ACC112 (cell line): ENCODE data around the gene PSMB7.

Experiments used
- H2AFZ ChIP-seq: fragments of 200-600 bp; sonication (generic); one replicate; pipeline ENCODE4 v1.6.0; 2017; ENCODE audit warnings: antibody characterized with exemption, low read length; ENCODE audit not compliant: unreplicated experiment
- H3K27ac ChIP-seq: fragments of 200-600 bp; sonication (generic); 2 replicates; pipeline ENCODE4 v1.5.1; 2014; ENCODE audit warnings: low read depth, mild to moderate bottlenecking, antibody characterized with exemption, low read length, moderate library complexity
- H3K27me3 ChIP-seq: fragments of 200-600 bp; sonication (generic); 2 replicates; pipeline ENCODE4 v1.6.1; 2014; ENCODE audit warnings: mild to moderate bottlenecking, antibody characterized with exemption, low read length, moderate library complexity, mixed read lengths; ENCODE audit not compliant: insufficient read depth
- H3K36me3 ChIP-seq: fragments of 200-600 bp; sonication (generic); 2 replicates; pipeline ENCODE4 v1.6.1; 2016; ENCODE audit warnings: mild to moderate bottlenecking, antibody characterized with exemption, low read length, moderate library complexity, mixed read lengths; ENCODE audit not compliant: insufficient read depth
- H3K4me1 ChIP-seq: fragments of 200-600 bp; sonication (generic); one replicate; pipeline ENCODE4 v1.6.1; 2016; ENCODE audit warnings: low read length, mixed read lengths; ENCODE audit not compliant: insufficient read depth, unreplicated experiment, control insufficient read depth
- H3K4me3 ChIP-seq: fragments of 200-600 bp; sonication (generic); 2 replicates; pipeline ENCODE4 v1.5.1; 2014; ENCODE audit warnings: mild to moderate bottlenecking, low read depth, low read length
- H3K79me2 ChIP-seq: fragments of 200-600 bp; sonication (generic); one replicate; pipeline ENCODE4 v1.6.0; 2016; ENCODE audit warnings: low read length; ENCODE audit not compliant: control insufficient read depth, unreplicated experiment, insufficient read depth

PSMB7 gene

DNA sequence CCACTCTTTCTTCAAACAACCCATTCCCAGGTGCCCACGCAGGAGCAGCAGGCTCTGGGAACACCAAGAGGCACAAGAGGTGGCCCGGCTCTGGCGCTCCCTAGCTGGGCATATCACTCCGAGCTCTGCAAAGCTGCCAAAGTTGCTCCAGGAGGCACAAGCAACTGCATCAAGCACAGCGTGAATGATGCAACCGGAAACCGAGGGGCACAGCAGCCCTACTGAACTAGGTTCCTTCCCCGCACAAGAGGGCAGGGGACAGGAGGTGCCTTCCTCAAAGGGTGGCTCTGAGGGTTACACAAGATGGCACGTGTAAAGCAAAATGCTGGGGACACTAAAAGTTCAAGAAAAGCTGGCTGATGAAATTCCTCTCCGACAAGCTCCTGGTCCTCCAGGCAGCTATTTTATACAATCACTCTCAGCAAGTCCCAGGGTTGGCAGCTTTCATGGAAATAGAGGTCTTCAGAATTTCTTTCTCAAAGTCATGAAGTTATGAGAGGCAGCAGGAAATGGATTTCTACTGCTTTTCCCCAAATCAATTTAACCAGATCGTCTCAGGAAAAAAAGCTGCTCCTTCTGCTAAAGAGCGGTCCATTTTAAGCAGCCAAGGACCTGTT, 22.9 kb downstream of the PSMB7 start:
- H3K27ac ChIP-seq: peak overlapping the region; percentile 82
- peaks cover 58% of the 10 kb centered on the region for H3K4me1 ChIP-seq
- H3K36me3 ChIP-seq: 0 out of 2 replicates have a peak, but pooled peaks cover 3% of the 10 kb centered on the region
- H3K79me2 ChIP-seq: peaks cover 87% of the 10 kb centered on the region
- H3K4me3 ChIP-seq: peak overlapping the region; percentile 44; the same call in 1 of the 2 replicates
- no peak overlapping the region for H2AFZ ChIP-seq
- H3K27me3 ChIP-seq: no peaks in the 10 kb centered on the region

DNA sequence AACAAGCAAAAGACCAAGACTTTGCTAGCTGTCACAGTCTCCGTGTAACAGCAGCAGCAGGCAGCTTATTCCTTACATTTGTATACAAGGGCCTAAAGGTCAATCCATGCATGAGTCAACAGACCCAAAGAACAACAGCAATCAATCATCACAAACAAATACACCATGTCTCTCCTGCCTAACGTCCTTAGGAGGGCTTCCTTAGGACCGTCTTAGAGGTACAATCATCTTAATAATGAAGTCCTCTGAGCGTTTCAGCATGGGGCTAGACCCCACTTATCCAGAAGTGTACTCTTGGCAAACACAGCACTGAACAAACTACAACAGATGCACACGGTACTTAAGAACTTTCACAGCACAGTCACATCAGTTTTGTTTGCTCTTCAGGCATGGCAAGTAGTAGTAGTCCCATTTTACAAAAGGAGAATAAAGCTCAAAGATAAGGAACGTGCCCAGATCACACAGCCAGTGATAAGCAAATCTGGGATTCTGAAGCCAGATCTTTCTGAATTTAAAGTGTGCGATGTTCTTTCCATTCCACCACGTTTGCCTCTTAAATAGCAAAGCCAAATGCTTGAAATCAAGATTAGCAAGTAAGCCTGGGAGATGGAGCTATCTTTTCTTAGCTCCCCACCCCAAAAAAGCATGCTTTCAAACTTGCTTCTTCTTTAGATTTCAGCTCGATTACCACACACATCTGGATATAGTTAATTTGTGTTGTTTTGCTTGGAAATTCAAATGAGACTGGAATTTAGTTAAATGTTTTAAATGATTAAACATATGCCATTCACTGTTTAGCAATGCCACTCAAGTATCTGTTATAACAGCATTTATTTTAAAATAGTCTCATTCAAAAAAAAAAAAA, 24.2 kb downstream of the PSMB7 start:
- Histone ChIP-seq H3K4me1 (peaks cover 68% of the 10 kb centered on the region), H3K4me3 (peak overlapping the region; percentile 49), H3K79me2 (peaks cover 87% of the 10 kb centered on the region), H3K27me3 (no peaks in the 10 kb centered on the region), H2AFZ (no peak overlapping the region), H3K36me3 (no peaks in the 10 kb centered on the region), H3K27ac (peak overlapping the region; percentile 82)

DNA sequence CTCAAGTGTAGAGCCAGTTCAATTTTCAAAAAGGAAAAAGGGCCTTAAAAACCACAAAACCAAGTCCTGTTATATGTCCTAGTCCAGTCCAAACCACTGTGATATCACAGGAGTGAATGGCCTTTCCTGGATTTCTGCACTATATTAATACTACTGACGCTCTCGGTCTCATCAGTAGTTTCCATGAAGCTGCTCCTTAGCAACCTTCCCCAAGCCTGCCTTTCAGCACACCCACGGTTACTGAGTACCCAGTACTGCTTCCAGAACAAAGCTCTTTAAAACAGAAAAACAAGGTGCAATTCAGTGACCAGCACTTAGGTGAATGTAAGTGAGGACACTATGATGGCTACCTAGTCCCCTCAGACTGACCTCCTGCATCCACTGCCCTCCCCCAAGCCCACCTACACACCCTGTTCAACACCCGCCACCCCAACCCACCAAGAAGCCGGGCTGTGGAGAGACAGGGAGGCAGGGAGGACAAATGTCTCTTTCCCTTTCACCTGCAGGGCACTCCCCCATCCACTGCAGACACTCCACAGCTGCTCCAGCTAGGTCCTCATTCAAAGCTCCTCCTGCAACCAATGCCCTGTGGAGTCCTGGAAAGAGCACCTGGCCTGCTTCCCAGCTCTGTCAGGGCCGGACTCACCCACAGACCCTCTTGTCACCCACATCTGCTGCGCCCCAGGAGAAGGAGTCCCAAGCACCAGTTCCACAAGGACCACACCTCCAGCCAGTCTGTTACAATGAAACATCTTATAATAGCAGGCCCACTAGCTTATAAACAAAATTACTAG, 25.9 kb downstream of the PSMB7 start:
- H3K79me2 ChIP-seq: peaks cover 88% of the 10 kb centered on the region
- no peak overlapping the region for H3K27ac ChIP-seq
- H3K4me1 ChIP-seq: peaks cover 64% of the 10 kb centered on the region
- H3K4me3 ChIP-seq: no peak overlapping the region
- no peaks in the 10 kb centered on the region for H3K27me3 ChIP-seq
- H3K36me3 ChIP-seq: peaks cover under 1% of the 10 kb centered on the region; the same call in 1 of the 2 replicates
- H2AFZ ChIP-seq: no peak overlapping the region

DNA sequence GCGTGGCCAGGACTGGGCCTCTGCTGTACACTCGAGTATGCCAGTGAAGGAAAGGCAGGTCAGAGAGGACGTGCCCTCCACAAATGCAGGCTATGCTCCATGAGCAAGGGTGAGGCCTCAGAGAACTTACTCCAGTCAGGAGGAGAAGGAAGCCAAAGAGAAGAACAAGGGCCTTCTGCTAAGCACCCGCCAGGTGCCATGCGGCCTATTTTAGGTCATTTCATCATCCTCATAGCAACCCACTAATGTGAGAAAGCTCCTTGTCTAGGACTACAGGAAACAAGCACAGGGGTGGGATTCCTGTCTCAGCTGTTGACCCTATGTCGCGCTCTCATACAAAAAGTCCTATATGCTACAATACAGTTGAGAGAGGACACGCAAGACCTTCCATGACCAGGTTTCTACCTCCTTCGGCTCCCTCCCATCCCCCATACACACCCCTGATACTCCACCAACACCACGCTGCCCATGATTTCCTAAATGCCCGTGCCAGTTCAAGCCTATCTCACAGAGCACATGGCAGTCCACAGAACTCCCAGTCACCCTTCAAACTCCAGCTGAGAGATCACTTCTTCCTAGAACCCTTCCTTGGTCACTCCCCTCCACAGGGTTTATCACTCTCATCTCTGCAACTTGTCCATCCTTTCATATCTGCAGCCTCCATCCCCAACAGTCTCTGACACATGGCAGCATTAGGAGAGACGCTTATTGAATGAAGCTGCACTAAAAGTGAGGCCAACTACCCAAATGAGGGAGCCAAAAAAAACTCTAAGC, 26.8 kb downstream of the PSMB7 start:
- no peak overlapping the region for H3K4me3 ChIP-seq
- peaks cover 55% of the 10 kb centered on the region for H3K4me1 ChIP-seq
- H3K79me2 ChIP-seq: peaks cover 88% of the 10 kb centered on the region
- H3K27me3 ChIP-seq: no peaks in the 10 kb centered on the region
- H3K36me3 ChIP-seq: peaks cover 10% of the 10 kb centered on the region; the same call in 1 of the 2 replicates
- no peak overlapping the region for H2AFZ ChIP-seq
- no peak overlapping the region for H3K27ac ChIP-seq

DNA sequence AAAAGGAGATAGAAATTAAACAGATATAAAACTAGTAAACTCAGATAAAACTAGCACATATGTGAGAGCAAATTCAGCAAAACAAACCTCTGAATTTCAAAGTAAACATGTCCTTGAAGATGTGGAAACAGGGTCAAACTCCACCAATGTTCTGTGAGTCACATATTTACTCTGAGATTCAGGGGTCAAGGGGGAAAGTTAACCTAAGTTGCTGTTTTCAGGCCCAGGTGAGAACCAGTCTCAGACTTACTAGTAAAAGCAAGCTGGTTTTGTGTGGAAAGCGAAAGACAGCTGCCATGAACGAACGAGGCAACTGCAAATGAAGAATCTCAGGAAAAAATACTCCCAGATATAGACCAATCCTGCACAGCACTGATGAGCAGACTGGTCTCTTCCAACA, 29.0 kb downstream of the PSMB7 start:
- H3K27me3 ChIP-seq: no peaks in the 10 kb centered on the region
- no peak overlapping the region for H2AFZ ChIP-seq
- H3K27ac ChIP-seq: no peak overlapping the region
- peaks cover 42% of the 10 kb centered on the region for H3K4me1 ChIP-seq
- H3K4me3 ChIP-seq: no peak overlapping the region
- peaks cover 17% of the 10 kb centered on the region; the same call in 1 of the 2 replicates for H3K36me3 ChIP-seq
- H3K79me2 ChIP-seq: peaks cover 87% of the 10 kb centered on the region

DNA sequence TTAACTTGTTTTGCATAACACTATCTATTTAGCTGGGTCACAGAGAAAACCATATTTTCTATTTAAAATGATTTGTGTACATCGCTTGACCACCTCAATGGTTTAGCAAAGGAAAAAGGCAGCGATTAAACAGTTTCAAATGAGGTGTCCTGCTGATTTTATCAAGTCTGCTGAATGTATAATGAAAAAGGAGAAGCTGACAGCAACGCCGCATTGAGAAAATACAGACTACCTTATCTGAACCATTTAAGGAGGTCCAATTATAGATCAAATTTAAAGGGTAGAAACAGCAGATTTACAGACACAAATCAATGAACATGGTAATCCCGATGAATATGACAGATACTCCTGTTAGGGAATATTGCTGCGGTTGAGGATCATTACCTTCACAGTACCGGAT, 29.6 kb downstream of the PSMB7 start:
- H3K4me1 ChIP-seq: peaks cover 39% of the 10 kb centered on the region
- no peak overlapping the region for H3K4me3 ChIP-seq
- H3K36me3 ChIP-seq: peaks cover 17% of the 10 kb centered on the region
- peaks cover 85% of the 10 kb centered on the region for H3K79me2 ChIP-seq
- H2AFZ ChIP-seq: no peak overlapping the region
- no peaks in the 10 kb centered on the region for H3K27me3 ChIP-seq
- no peak overlapping the region for H3K27ac ChIP-seq

DNA sequence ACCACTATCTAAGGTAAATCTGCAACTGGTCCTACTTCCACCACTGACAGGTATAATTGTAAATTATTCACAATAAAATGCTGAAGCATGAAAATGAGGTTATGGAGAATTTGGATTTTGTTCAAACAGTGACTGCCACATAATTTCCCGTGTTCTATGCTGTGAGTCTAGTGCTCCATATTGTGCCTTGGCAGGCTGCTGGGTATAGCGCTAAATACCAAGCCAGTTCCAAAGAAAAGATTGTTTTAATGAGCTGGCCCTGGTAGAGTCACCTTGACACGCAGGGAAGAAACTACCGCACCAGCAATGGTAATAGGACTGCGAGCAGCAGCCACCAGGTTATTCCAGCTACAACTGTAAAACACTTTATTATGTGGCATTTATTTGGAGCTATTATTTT, 30.4 kb downstream of the PSMB7 start:
- H3K79me2 ChIP-seq: peaks cover 83% of the 10 kb centered on the region
- no peaks in the 10 kb centered on the region for H3K27me3 ChIP-seq
- no peak overlapping the region for H2AFZ ChIP-seq
- peaks cover 23% of the 10 kb centered on the region for H3K36me3 ChIP-seq
- H3K4me1 ChIP-seq: peaks cover 31% of the 10 kb centered on the region
- no peak overlapping the region for H3K27ac ChIP-seq
- no peak overlapping the region for H3K4me3 ChIP-seq

DNA sequence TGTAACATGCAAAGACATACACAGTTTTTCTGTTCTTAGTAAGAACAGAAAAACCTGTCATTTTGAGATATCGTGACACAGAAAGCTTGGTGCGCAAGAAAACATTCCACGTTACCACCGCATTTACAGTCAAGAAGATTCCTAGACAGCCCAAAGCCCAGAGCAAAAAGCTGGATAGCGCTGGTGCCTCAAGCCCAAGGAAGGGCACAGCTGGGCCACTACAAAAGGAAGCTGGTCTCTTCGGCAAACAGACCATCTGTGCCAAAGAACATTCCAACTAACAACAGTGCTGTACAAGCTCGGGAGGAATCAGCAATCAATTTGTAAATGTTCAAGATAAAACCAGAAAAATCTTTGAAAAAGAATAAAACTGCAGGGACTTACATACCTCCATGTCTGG, 31.0 kb downstream of the PSMB7 start:
- no peak overlapping the region for H2AFZ ChIP-seq
- no peak overlapping the region for H3K27ac ChIP-seq
- H3K27me3 ChIP-seq: no peaks in the 10 kb centered on the region
- no peak overlapping the region for H3K4me3 ChIP-seq
- peaks cover 24% of the 10 kb centered on the region for H3K36me3 ChIP-seq
- H3K79me2 ChIP-seq: peaks cover 83% of the 10 kb centered on the region
- peaks cover 25% of the 10 kb centered on the region for H3K4me1 ChIP-seq

DNA sequence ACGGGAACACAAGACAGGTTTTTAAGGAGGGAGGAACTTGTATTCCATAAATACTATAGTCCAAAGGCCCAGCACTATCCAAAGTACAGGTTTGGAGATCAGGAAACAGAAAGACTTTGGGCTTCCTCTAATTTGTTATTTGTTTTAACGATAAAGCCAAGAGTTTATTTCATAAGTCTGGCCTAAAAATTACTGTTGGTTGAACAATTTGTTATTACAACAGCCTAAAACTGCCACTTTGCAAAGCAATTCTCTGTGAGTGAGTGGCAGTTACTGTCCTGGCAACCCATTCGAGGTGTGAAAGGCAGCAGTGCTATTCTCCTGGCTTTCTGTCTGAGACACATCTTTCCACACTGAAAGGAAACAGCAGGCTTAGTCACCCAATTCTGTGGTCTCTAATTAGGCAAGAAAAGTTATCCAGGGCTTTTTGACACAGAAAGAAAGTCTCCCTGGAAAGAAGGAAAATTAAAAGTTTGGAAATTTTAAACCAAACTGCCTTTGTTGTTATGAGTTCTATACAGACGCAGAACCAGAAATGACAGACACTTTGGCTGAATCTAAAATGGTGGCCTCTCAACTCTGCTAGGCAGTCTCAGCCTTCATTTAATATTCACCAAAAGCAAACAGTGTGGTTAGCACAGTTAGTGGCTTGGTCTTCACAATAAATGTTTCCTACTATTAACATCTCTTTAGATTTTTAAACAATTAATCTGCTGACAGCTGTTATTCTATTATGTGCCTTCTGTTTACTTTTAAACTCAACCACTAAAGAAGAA, 33.9 kb downstream of the PSMB7 start:
- H2AFZ ChIP-seq: no peak overlapping the region
- no peak overlapping the region for H3K4me3 ChIP-seq
- peaks cover 81% of the 10 kb centered on the region for H3K79me2 ChIP-seq
- H3K27ac ChIP-seq: peak overlapping the region; percentile 48
- H3K36me3 ChIP-seq: peaks cover 37% of the 10 kb centered on the region
- peaks cover 24% of the 10 kb centered on the region for H3K4me1 ChIP-seq
- no peaks in the 10 kb centered on the region for H3K27me3 ChIP-seq
